Parietal lobe (tissue), 1 donor: ENCODE measurements around the gene THBS1. TPM values are rescaled to one million over a fixed set of nuclear protein-coding genes. Genes with fewer than 3 reads are reported as not detected.

Source experiments
- total RNA-seq: library from RNA; depleted of rRNA; stranded (reverse); fragments of >200 nt; gene quantifications from one replicate; pipeline ENCODE4 v1.2.3, GENCODE V29; 2014

Gene THBS1
- total RNA-seq: 272 TPM

GRCh38 chr15:39580485-39581241, at the start of gene THBS1:
TSS of gene THBS1 (plus strand) at chr15:39581079. CDS start at chr15:39581858, 779 bp downstream.

Other genes starting within 250 kb of the THBS1 start
- gene FSIP1, start 201.8 kb downstream of the THBS1 start, total RNA-seq: 13.8 TPM